ENCODE measurements around the gene EPHB6. TPM values are rescaled to one million over a fixed set of nuclear protein-coding genes. Genes with fewer than 3 reads are reported as not detected.

The EPHB6 gene
- total RNA-seq, 4 donors from 2014 or later: 158 to 346 (median 221) TPM

DNA sequence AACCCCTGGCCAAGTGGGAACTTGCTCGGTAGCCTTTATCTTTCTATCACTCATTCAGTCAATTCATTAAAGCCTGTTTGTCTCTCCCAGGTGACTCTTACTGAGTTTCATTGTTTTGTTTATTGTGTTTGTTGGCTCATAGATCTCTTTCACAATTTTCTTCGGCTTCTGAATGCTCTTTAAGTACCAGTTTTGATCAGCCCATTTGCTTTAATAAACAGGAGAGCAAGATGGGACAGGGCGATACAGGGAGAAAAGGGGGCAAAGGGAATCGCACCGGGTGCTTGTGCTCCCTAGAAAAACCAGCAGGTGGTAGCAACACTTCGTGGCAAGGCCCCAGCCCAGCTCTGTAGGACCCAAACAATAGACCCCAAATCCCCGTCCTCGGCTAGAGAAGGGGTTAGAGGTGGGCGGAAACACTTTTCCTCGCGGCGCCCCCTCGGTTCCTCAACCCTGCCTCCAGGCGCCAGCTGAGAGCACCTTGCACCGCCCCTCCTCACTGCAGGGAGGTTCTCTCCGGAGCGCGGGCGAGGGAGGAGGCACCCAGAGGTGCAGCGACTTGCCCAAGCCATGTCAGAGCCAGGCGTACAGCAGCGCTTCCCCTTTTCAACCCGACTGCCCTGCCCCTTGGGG, 1.0 kb upstream of the EPHB6 start:
- intact Hi-C loops (cut with DNase I; ENCODE audit: low total_unique reads): no loop called here
- TF ChIP-seq, protein P1, sequence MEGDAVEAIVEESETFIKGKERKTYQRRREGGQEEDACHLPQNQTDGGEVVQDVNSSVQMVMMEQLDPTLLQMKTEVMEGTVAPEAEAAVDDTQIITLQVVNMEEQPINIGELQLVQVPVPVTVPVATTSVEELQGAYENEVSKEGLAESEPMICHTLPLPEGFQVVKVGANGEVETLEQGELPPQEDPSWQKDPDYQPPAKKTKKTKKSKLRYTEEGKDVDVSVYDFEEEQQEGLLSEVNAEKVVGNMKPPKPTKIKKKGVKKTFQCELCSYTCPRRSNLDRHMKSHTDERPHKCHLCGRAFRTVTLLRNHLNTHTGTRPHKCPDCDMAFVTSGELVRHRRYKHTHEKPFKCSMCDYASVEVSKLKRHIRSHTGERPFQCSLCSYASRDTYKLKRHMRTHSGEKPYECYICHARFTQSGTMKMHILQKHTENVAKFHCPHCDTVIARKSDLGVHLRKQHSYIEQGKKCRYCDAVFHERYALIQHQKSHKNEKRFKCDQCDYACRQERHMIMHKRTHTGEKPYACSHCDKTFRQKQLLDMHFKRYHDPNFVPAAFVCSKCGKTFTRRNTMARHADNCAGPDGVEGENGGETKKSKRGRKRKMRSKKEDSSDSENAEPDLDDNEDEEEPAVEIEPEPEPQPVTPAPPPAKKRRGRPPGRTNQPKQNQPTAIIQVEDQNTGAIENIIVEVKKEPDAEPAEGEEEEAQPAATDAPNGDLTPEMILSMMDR (IDR thresholded peaks at IDR 0.05): peak in 1 of 3 donors; percentile 65
- TF ChIP-seq POLR2A (IDR thresholded peaks at IDR 0.05): no peak
- DNase-seq (ENCODE audit: low spot score in 2 of 2): peak; percentile 60 to 93
- H3K4me3 ChIP-seq (ENCODE audit: low read depth, poor library complexity, severe bottlenecking): peak overlapping the region; percentile 69
- 1 to 2% methylated on average over 20 to 21 of the region's 23 CpGs for WGBS, 2 donors

GRCh38 chr7:142855114-142855743, 353 bp downstream of the EPHB6 start:
- DNase-seq (ENCODE audit: low spot score in 2 of 2): no peak
- H3K4me3 ChIP-seq (ENCODE audit: low read depth, poor library complexity, severe bottlenecking): peak overlapping the region; percentile 69
- TF ChIP-seq POLR2A (IDR thresholded peaks at IDR 0.05): no peak
- TF ChIP-seq, protein P1 (IDR thresholded peaks at IDR 0.05): no peak
- WGBS, 2 donors: 4 to 5% methylated on average over 24 to 29 of the region's 43 CpGs
- intact Hi-C loops (cut with DNase I; ENCODE audit: low total_unique reads): no loop called here

GRCh38 chr7:142855756-142856564, 1.1 kb downstream of the EPHB6 start:
- peak; percentile 79 to 95 for DNase-seq (ENCODE audit: low spot score in 2 of 2)
- 18 to 32% methylated on average over 12 of the region's 12 CpGs for WGBS, 2 donors
- H3K4me3 ChIP-seq (ENCODE audit: low read depth, poor library complexity, severe bottlenecking): peak overlapping the region; percentile 69
- intact Hi-C loops (cut with DNase I; ENCODE audit: low total_unique reads): no loop called here
- no peak for TF ChIP-seq POLR2A (IDR thresholded peaks at IDR 0.05)
- TF ChIP-seq, protein P1 (IDR thresholded peaks at IDR 0.05): no peak

- H3K4me3 ChIP-seq (ENCODE audit: low read depth, poor library complexity, severe bottlenecking): no peak overlapping the region
- TF ChIP-seq, protein P1 (IDR thresholded peaks at IDR 0.05): no peak
- TF ChIP-seq POLR2A (IDR thresholded peaks at IDR 0.05): no peak
- intact Hi-C loops (cut with DNase I; ENCODE audit: low total_unique reads): no loop called here
- WGBS, 2 donors: 39 to 57% methylated on average over 7 of the region's 7 CpGs
- peak in 1 of 2 donors; percentile 85 for DNase-seq (ENCODE audit: low spot score in 2 of 2)
Measured at GRCh38 chr7:142856565-142857245, 1.8 kb downstream of the EPHB6 start.

DNA sequence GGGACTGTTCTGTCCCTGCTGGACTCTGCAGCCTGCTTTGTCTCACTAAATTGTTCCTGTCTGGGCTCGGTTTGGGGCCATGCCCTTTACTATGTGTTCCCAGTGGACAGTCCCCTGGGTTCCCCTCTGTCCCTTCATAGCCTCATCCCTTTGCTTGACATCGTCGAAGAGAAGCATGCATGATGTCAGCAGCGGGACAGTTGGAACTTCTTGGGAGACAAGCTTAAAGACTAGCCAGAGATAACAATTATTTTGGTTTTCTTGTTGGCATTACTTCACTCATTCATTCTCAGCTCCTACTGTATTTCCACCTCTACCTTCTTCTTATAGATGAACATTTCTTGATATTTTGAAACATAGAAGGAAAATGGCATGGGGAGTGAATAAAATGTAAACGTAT, 2.7 kb downstream of the EPHB6 start:
- WGBS, 2 donors: 63 to 68% methylated on average over 5 of the region's 5 CpGs
- intact Hi-C loops (cut with DNase I; ENCODE audit: low total_unique reads): no loop called here
- DNase-seq (ENCODE audit: low spot score in 2 of 2): no peak
- TF ChIP-seq POLR2A (IDR thresholded peaks at IDR 0.05): no peak
- TF ChIP-seq, protein P1 (IDR thresholded peaks at IDR 0.05): no peak
- no peak overlapping the region for H3K4me3 ChIP-seq (ENCODE audit: low read depth, poor library complexity, severe bottlenecking)

Measured in lower leg skin (tissue), 4 donors.